Stomach (tissue), 4 donors: ENCODE measurements around the gene DHODH.

Experiments
- CTCF ChIP-seq, 7 experiments: fragments of 450-650 bp in 4 of 7; fragments of 200-600 bp in 3 of 7; sonication (generic) in 3 of 7; IDR thresholded peaks; one replicate each; pipeline ENCODE4 v1.5.1; 2016 to 2019; ENCODE audit warnings: antibody characterized with exemption in 7 of 7, control low read depth in 2 of 7, mild to moderate bottlenecking in 1 of 7
- EP300 ChIP-seq: sonication (generic); formaldehyde crosslinking; IDR thresholded peaks from one replicate; pipeline ENCODE4 v1.6.1; 2017; ENCODE audit warnings: antibody characterized with exemption
- POLR2A ChIP-seq, 4 donors: fragments of 450-650 bp; IDR thresholded peaks; one replicate each; pipeline ENCODE4 v1.6.1; 2016; ENCODE audit warnings: antibody characterized with exemption in 4 of 4, control low read depth in 2 of 4, mild to moderate bottlenecking in 1 of 4, moderate library complexity in 1 of 4

- no peak for TF ChIP-seq POLR2A (IDR thresholded peaks at IDR 0.05)
- TF ChIP-seq CTCF (IDR thresholded peaks at IDR 0.05) = peak in 5 of 7 experiments; percentile 31 to 75 (median 71)
- TF ChIP-seq EP300 = no peak
These were observed 47.2 kb upstream of the DHODH start for GRCh38 chr16:71961066-71962039.
